ENCODE measurements around the gene ACSF3. TPM values are rescaled to one million over a fixed set of nuclear protein-coding genes. Genes with fewer than 3 reads are reported as not detected.

ACSF3 gene
- total RNA-seq, 1 donor from 2014 or later: 16.2 TPM

- no peak for DNase-seq
These were observed 38.1 kb downstream of the ACSF3 start for GRCh38 chr16:89131783-89132182.

- DNase-seq: no peak
These were observed 38.7 kb downstream of the ACSF3 start for GRCh38 chr16:89132194-89133005.

GRCh38 chr16:89133457-89134127, 39.9 kb downstream of the ACSF3 start:
- no peak for DNase-seq

GRCh38 chr16:89134269-89134668, 40.6 kb downstream of the ACSF3 start:
- DNase-seq: no peak

- no peak for DNase-seq
These were observed 41.5 kb downstream of the ACSF3 start for GRCh38 chr16:89135166-89135565.

- no peak for DNase-seq
These were observed 42.5 kb downstream of the ACSF3 start for GRCh38 chr16:89135971-89136765.

- no peak for DNase-seq
These were observed 43.3 kb downstream of the ACSF3 start for GRCh38 chr16:89136931-89137330.

- DNase-seq: no peak
These were observed 44.2 kb downstream of the ACSF3 start for GRCh38 chr16:89137666-89138512.

GRCh38 chr16:89138513-89138795, 44.8 kb downstream of the ACSF3 start:
- no peak for DNase-seq

- DNase-seq: no peak
These were observed 45.3 kb downstream of the ACSF3 start for GRCh38 chr16:89138843-89139520.

GRCh38 chr16:89139907-89140361, 46.3 kb downstream of the ACSF3 start:
- no peak for DNase-seq

- no peak for DNase-seq
These were observed 46.7 kb downstream of the ACSF3 start for GRCh38 chr16:89140401-89140800.

GRCh38 chr16:89140981-89141883, 47.6 kb downstream of the ACSF3 start:
- DNase-seq: no peak

- no peak for DNase-seq
These were observed 48.2 kb downstream of the ACSF3 start for GRCh38 chr16:89141884-89142267.

- DNase-seq: no peak
These were observed 49.0 kb downstream of the ACSF3 start for GRCh38 chr16:89142474-89143195.

- no peak for DNase-seq
These were observed 49.6 kb downstream of the ACSF3 start for GRCh38 chr16:89143201-89143741.

- DNase-seq: no peak
These were observed 50.4 kb downstream of the ACSF3 start for GRCh38 chr16:89143911-89144675.

- no peak for DNase-seq
These were observed 51.0 kb downstream of the ACSF3 start for GRCh38 chr16:89144681-89145080.
